Neural progenitor cell (in vitro differentiated cells): ENCODE results near the gene CERS1. TPM values are rescaled to one million over a fixed set of nuclear protein-coding genes. Genes with fewer than 3 reads are reported as not detected.

Source experiments
- DNase-seq: peaks from one replicate; pipeline ENCODE4 v3.0.0-alpha.2; 2016; ENCODE audit warnings: low spot score
- H2AFZ ChIP-seq: fragments of 200-600 bp; sonication (generic); replicated peaks from 2 replicates; pipeline ENCODE4 v1.6.1; 2016; ENCODE audit warnings: antibody characterized with exemption
- H3F3A ChIP-seq: fragments of 200-600 bp; sonication (generic); 2 replicates; pipeline ENCODE4 v1.6.1; 2016; ENCODE audit warnings: antibody characterized with exemption, low read depth
- H3K27ac ChIP-seq: fragments of 200-600 bp; sonication (generic); 2 replicates; pipeline ENCODE4 v1.5.1; 2016; ENCODE audit warnings: mild to moderate bottlenecking
- H3K27me3 ChIP-seq: fragments of 200-600 bp; sonication (generic); 2 replicates; pipeline ENCODE4 v1.6.1; 2016; ENCODE audit warnings: mild to moderate bottlenecking, moderate library complexity
- H3K36me3 ChIP-seq: fragments of 200-600 bp; sonication (generic); 2 replicates; pipeline ENCODE4 v1.5.1; 2016
- H3K4me1 ChIP-seq: fragments of 200-600 bp; sonication (generic); 2 replicates; pipeline ENCODE4 v1.6.1; 2016; ENCODE audit warnings: mixed run types
- H3K4me2 ChIP-seq: fragments of 200-600 bp; sonication (generic); 2 replicates; pipeline ENCODE4 v1.6.1; 2016
- H3K4me3 ChIP-seq: fragments of 200-600 bp; sonication (generic); 2 replicates; pipeline ENCODE4 v1.5.1; 2016
- H3K79me2 ChIP-seq: fragments of 200-600 bp; sonication (generic); 2 replicates; pipeline ENCODE4 v1.6.1; 2016; ENCODE audit warnings: low read depth
- H3K9ac ChIP-seq: fragments of 200-600 bp; sonication (generic); 2 replicates; pipeline ENCODE4 v1.6.1; 2016
- H3K9me3 ChIP-seq: fragments of 200-600 bp; sonication (generic); 2 replicates; pipeline ENCODE4 v1.5.1; 2016; ENCODE audit warnings: low read depth
- H4K20me1 ChIP-seq: fragments of 200-600 bp; sonication (generic); 2 replicates; pipeline ENCODE4 v1.6.1; 2016; ENCODE audit warnings: low read depth
- H3K27ac Mint-ChIP-seq: 3 replicates; pipeline ENCODE4 v1.8.0; 2021; ENCODE audit warnings: mixed read lengths
- H3K27me3 Mint-ChIP-seq: 2 replicates; pipeline ENCODE4 v1.8.0; 2022; ENCODE audit warnings: low read depth, mild to moderate bottlenecking, inconsistent platforms, moderate library complexity, mixed read lengths; ENCODE audit not compliant: insufficient read depth
- H3K36me3 Mint-ChIP-seq: 3 replicates; pipeline ENCODE4 v1.8.0; 2021; ENCODE audit warnings: mixed read lengths
- H3K4me1 Mint-ChIP-seq: 3 replicates; pipeline ENCODE4 v1.8.0; 2021; ENCODE audit warnings: mixed read lengths
- H3K4me3 Mint-ChIP-seq: 3 replicates; pipeline ENCODE4 v1.8.0; 2021; ENCODE audit warnings: mild to moderate bottlenecking, moderate library complexity, mixed read lengths
- H3K9me3 Mint-ChIP-seq: 3 replicates; pipeline ENCODE4 v1.8.0; 2020; ENCODE audit warnings: mixed read lengths
- CTCF ChIP-seq: fragments of 200-600 bp; sonication (generic); IDR thresholded peaks from 2 replicates; pipeline ENCODE4 v1.5.1; 2017; ENCODE audit warnings: antibody characterized with exemption, mild to moderate bottlenecking
- EZH2 ChIP-seq: fragments of 200-600 bp; sonication (generic); IDR thresholded peaks from 2 replicates; pipeline ENCODE4 v1.6.1; 2017; ENCODE audit warnings: antibody characterized with exemption, mild to moderate bottlenecking, moderate library complexity
- EZH2phosphoT487 ChIP-seq: fragments of 200-600 bp; sonication (generic); IDR thresholded peaks from 2 replicates; pipeline ENCODE4 v1.6.1; 2017; ENCODE audit warnings: antibody characterized with exemption
- total RNA-seq: library from RNA; depleted of rRNA; stranded (reverse); fragments of >200 nt; gene quantifications from 2 replicates; pipeline ENCODE4 v1.2.3, GENCODE V29; 2015; ENCODE audit warnings: low replicate concordance

The CERS1 gene
- total RNA-seq, 1 donor from 2014 or later, result 1.9 TPM

- Histone ChIP-seq H3K36me3 (no peaks in the 10 kb centered on the region), H3K79me2 (no peaks in the 10 kb centered on the region), H3K27ac (no peak overlapping the region), H3F3A (no peaks in the 10 kb centered on the region), H3K4me3 (no peak overlapping the region), H3K9me3 (no peaks in the 10 kb centered on the region), H2AFZ (no peak overlapping the region), H3K9ac (no peak overlapping the region), H3K4me1 (no peaks in the 10 kb centered on the region), H3K4me2 (no peak overlapping the region), H4K20me1 (peaks cover 30% of the 10 kb centered on the region), H3K27me3 (no peaks in the 10 kb centered on the region)
- H3K4me1 Mint-ChIP-seq, result no peaks in the 10 kb centered on the region
- DNase-seq, result no peak
- H3K4me3 Mint-ChIP-seq, result no peak overlapping the region
- TF ChIP-seq EZH2phosphoT487 (no peak), EZH2 (no peak), CTCF (no peak)
- no peaks in the 10 kb centered on the region for H3K9me3 Mint-ChIP-seq
- peaks cover 16% of the 10 kb centered on the region for H3K36me3 Mint-ChIP-seq
- H3K27me3 Mint-ChIP-seq, result peaks cover 3% of the 10 kb centered on the region
- H3K27ac Mint-ChIP-seq, result peak overlapping the region; percentile 81
These were observed 40.1 kb downstream of the CERS1 start for GRCh38 chr19:18855647-18856384.

GRCh38 chr19:18854982-18855381, 41.0 kb downstream of the CERS1 start:
- no peaks in the 10 kb centered on the region for H3K9me3 Mint-ChIP-seq
- no peak overlapping the region for H3K4me3 Mint-ChIP-seq
- H3K4me2 ChIP-seq, result no peak overlapping the region
- peaks cover 20% of the 10 kb centered on the region for H3K36me3 Mint-ChIP-seq
- no peak overlapping the region for H2AFZ ChIP-seq
- TF ChIP-seq CTCF (no peak), EZH2phosphoT487 (no peak), EZH2 (no peak)
- no peak for DNase-seq
- H3K4me1 ChIP-seq, result no peaks in the 10 kb centered on the region
- peaks cover 3% of the 10 kb centered on the region for H3K27me3 Mint-ChIP-seq
- no peaks in the 10 kb centered on the region for H3K79me2 ChIP-seq
- H3K27ac ChIP-seq, result no peak overlapping the region
- no peaks in the 10 kb centered on the region for H3F3A ChIP-seq
- H3K27ac Mint-ChIP-seq, result no peak overlapping the region
- no peaks in the 10 kb centered on the region for H3K9me3 ChIP-seq
- peaks cover 36% of the 10 kb centered on the region for H4K20me1 ChIP-seq
- no peaks in the 10 kb centered on the region for H3K27me3 ChIP-seq
- H3K4me1 Mint-ChIP-seq, result no peaks in the 10 kb centered on the region
- H3K36me3 ChIP-seq, result no peaks in the 10 kb centered on the region
- H3K4me3 ChIP-seq, result no peak overlapping the region
- no peak overlapping the region for H3K9ac ChIP-seq

- H2AFZ ChIP-seq, result no peak overlapping the region
- Mint-ChIP-seq H3K4me3 (no peak overlapping the region), H3K27me3 (peaks cover 3% of the 10 kb centered on the region), H3K9me3 (no peaks in the 10 kb centered on the region), H3K4me1 (peaks cover 3% of the 10 kb centered on the region), H3K36me3 (peaks cover 25% of the 10 kb centered on the region), H3K27ac (no peak overlapping the region)
- H3K4me3 ChIP-seq, result no peak overlapping the region
- peaks cover 43% of the 10 kb centered on the region for H4K20me1 ChIP-seq
- no peak overlapping the region for H3K27ac ChIP-seq
- peaks cover 3% of the 10 kb centered on the region for H3K79me2 ChIP-seq
- no peaks in the 10 kb centered on the region for H3F3A ChIP-seq
- no peak overlapping the region for H3K9ac ChIP-seq
- no peaks in the 10 kb centered on the region for H3K36me3 ChIP-seq
- TF ChIP-seq EZH2phosphoT487 (no peak), CTCF (peak; percentile 4), EZH2 (no peak)
- no peak overlapping the region for H3K4me2 ChIP-seq
- no peaks in the 10 kb centered on the region for H3K4me1 ChIP-seq
- DNase-seq, result no peak
- H3K9me3 ChIP-seq, result no peaks in the 10 kb centered on the region
- H3K27me3 ChIP-seq, result no peaks in the 10 kb centered on the region
These were observed 42.1 kb downstream of the CERS1 start for GRCh38 chr19:18853755-18854427.
